Retinal pigment epithelial cell (primary cell): ENCODE data around the gene ADAMTSL3.

Experiments
- DNase-seq: peaks from one replicate; pipeline ENCODE4 v3.0.0-alpha.2; 2010; ENCODE audit warnings: low read depth
- H3K4me3 ChIP-seq: 2 replicates; pipeline ENCODE4 v1.5.1; 2011; ENCODE audit warnings: mild to moderate bottlenecking, low read length, control low read depth, moderate library complexity
- CTCF ChIP-seq: conservative IDR thresholded peaks from 2 replicates; pipeline ENCODE4 v1.5.1; 2011; ENCODE audit warnings: low read depth, low read length, control low read depth, inconsistent platforms

Gene ADAMTSL3

GRCh38 chr15:83671603-83672002 lies 17.7 kb downstream of the ADAMTSL3 start:
- DNase-seq, result no peak
- H3K4me3 ChIP-seq, result no peak overlapping the region
- no peak for TF ChIP-seq CTCF

GRCh38 chr15:83673385-83673784 lies 19.5 kb downstream of the ADAMTSL3 start:
- DNase-seq, result no peak
- no peak for TF ChIP-seq CTCF
- no peak overlapping the region for H3K4me3 ChIP-seq

DNA sequence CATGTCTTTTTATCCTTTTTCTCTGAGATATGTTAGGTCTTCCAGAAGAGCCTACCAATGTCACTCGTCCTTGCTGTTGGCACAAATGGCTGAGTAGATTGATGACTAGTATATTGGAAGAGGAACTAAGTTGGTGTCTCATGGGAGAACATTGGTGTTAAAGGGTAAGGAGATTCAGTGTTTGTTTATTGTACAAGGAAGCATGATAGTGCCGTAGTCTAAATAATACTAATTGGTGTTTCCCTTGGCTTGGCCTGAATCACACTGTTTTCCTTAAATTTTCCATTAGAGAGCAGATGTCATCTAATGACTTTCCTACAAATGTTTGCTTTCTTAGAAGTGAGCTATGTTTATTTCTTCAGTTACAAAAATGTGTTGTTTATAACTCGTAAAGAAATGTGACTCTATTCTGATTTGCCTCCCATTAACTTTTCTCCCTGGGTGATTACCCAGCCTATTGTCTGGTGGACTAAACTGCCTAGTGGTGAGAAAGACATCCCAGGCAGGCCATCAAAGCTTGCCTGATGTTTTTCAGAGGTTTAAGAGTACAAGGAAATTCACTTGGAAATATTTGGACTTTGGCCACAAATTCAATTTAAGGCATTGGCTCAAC lies 28.7 kb downstream of the ADAMTSL3 start:
- TF ChIP-seq CTCF, result no peak
- H3K4me3 ChIP-seq, result no peak overlapping the region
- DNase-seq, result no peak

DNA sequence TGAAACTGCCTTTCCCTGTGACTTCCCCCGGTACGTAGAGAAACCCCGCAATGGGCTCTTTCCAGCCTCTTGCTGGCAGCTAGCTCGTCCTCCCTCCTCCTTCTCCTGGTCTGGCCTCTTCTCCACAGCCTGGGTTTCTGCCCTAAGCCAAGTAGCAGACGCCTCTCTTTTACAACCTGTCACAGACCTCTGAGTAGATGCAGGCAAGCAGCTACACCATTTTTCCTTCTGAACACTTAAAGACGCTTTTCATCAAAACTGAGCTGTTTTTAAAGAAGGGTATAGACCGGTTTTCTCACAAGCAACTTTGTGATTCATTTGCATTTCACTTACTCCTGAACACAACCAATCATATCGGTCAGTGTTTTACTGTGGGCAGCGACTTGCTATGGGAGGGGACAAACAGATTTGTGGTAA lies 32.0 kb downstream of the ADAMTSL3 start:
- DNase-seq, result no peak
- no peak overlapping the region for H3K4me3 ChIP-seq

DNA sequence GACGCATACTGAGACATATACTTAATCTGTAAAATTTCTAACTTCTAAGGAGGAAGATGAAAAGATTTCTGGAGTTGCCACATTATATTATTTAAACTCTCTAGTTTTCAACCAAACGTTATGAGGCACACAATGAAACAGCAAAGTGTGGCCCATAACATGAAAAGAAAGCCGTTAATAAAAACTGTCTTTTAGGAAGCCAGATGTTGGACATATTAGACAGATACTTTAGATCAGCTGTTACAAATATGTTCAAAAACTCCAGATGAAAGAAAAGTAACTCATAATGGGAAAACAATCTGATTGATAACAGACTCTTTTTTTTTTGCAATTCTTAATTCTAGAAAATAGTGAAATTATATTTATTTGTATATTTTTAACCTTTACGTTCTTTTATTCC lies 34.3 kb downstream of the ADAMTSL3 start:
- TF ChIP-seq CTCF, result no peak

More for the DNA sequence above, 32.0 kb downstream of the ADAMTSL3 start:
- no peak for TF ChIP-seq CTCF

GRCh38 chr15:83690676-83691075 lies 36.8 kb downstream of the ADAMTSL3 start:
- TF ChIP-seq CTCF, result no peak
- DNase-seq, result no peak
- no peak overlapping the region for H3K4me3 ChIP-seq

More for the DNA sequence above, 34.3 kb downstream of the ADAMTSL3 start:
- no peak for DNase-seq
- H3K4me3 ChIP-seq, result no peak overlapping the region

DNA sequence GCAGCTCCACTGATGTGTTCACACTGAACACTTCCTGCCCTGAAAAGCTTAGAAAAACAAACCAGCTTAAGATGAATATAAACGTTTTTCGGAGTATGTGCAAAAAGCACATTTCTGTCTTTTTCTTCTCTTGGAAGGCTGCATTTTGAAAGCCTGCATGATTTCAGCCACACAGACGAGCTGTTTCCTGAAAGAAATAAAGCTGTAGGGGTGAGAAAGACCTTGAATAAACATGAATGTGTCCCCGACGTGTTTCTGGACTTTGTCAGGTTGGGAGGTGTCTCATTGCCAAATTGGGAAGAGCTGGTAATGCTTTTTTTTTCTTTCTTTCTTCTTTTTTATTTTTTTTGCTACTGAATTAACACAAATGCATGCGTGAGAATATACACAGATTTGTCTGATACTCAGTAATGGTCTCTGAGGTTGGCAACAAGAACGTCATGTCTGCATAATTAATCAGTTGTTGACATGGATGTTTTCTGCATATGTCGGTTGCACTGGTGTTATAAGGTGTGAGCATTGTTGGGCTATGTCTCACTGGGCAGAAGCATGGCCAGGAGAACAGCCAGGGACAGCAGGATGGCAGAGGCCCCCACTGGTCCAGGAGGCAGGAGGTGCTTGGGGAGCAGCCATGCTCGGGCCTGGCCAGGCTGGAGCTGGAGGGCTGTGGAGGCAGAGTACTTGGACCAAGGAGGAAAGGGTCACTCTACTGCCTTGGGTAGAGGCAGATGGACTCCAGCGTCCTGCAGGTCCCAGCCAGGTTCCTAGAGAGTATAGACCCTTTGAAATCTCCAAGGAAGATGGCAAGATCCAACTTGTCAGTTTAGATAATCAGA lies 39.0 kb downstream of the ADAMTSL3 start:
- DNase-seq, result no peak
- H3K4me3 ChIP-seq, result no peak overlapping the region
- no peak for TF ChIP-seq CTCF
